HFF-Myc (cell line): ENCODE measurements around the gene TRAF5.
"Not testable (repeated sequence)": the region's sequence is repeated elsewhere in the genome, so short reads cannot be mapped to it uniquely, and the experiment has no call there.

ENCODE experiments used
- DNase-seq: peaks from one replicate; pipeline ENCODE4 v3.0.0-alpha.2; 2011; ENCODE audit warnings: low read depth; ENCODE audit errors: extremely low read depth
- H3K4me3 ChIP-seq: replicated peaks from 2 replicates; pipeline ENCODE4 v1.5.1; 2011; ENCODE audit warnings: low read depth, mild to moderate bottlenecking, control low read depth, low read length
- CTCF ChIP-seq: IDR thresholded peaks from 2 replicates; pipeline ENCODE4 v1.5.1; 2012; ENCODE audit warnings: mild to moderate bottlenecking, low read depth, low read length, control low read depth; ENCODE audit errors: missing control alignments

TRAF5 gene

DNA sequence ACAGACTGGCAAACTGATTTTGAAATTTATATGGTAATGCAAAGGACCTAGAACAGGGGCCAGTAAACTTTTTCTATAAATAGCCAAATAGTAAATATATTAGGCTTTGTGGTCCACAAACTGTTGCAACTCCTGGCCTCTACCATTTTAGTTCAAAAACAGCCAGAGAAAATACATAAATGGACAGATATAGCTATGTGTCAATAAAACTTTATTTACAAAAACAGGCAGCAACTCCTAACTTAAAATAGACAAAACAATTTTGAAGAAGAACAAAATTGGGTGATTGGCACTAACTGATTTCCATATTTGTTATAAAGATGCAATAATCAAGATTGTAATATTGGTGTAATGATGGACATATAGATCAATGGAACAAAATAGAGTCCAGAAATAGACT, 6.7 kb upstream of the TRAF5 start:
- no peak overlapping the region for H3K4me3 ChIP-seq
- TF ChIP-seq CTCF = no peak
- DNase-seq = no peak

GRCh38 chr1:211320980-211321379, 5.7 kb upstream of the TRAF5 start:
- DNase-seq = no peak
- TF ChIP-seq CTCF = no peak

DNA sequence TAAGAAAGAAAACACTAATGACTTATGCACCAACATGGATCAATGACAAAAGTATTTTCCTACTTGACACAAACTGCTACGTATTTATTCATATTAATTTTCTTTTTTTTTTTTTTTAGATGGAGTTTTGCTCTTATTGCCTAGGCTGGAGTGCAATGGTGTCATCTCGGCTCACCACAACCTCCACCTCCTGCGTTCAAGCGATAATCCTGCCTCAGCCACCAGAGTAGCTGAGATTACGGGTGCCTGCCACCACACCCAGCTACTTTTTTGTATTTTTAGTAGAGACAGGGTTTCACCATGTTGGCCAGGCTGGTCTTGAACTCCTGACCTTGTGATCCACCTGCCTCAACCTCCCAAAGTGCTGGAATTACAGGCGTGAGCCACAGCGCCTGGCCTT, 5.0 kb upstream of the TRAF5 start:
- H3K4me3 ChIP-seq, DNase-seq: not testable (repeated sequence)

More at GRCh38 chr1:211320980-211321379, 5.7 kb upstream of the TRAF5 start:
- H3K4me3 ChIP-seq = no peak overlapping the region

DNA sequence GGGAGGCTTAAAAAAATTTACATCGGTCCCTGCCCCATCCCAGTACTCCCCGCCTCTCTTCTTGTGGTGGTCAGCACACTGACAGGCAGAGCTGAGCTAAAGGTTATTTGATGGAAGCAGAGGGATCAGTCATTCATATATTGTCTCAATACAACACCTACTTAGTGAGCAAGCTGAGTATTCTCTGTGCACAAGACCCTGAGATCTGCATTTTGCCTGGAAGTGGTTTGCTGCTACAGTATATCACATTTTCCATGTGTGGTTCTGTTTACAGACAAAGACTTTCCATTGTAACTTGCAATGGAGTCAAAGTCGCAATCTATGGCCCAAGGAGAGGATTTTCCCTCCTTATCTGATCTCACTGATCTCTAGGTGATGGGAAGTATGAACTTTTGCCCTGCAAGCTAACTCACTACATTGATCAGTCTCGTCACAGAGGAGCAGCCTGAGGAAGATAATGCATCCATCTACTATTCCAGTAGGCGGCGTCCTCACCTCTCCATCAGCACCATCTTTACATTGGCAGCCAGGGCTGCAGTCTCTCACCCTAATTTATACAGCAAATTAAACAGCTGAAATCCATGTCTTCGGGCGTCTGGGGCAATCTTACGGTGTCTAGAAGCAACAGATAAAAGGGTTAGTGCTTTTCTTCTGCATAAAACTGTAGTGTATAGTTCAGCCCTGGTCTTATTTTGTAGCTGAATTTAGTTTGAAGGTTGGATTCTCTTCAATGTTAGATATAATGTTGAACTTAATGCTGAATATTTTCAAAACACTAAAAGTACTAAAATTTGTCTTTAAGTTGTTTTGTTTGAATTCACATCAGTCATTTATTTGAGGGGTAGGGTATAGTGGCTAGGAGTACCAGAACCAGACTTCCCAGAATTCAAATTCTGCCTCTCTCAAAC, 3.2 kb upstream of the TRAF5 start:
- no peak for DNase-seq
- peak; percentile 86 for TF ChIP-seq CTCF
- no peak overlapping the region for H3K4me3 ChIP-seq

GRCh38 chr1:211324992-211325775, 1.4 kb upstream of the TRAF5 start:
- TF ChIP-seq CTCF = no peak
- DNase-seq = no peak
- no peak overlapping the region for H3K4me3 ChIP-seq

GRCh38 chr1:211326140-211326527, 499 bp upstream of the TRAF5 start:
- TF ChIP-seq CTCF = no peak
- DNase-seq = no peak
- H3K4me3 ChIP-seq = peak overlapping the region; percentile 63

DNA sequence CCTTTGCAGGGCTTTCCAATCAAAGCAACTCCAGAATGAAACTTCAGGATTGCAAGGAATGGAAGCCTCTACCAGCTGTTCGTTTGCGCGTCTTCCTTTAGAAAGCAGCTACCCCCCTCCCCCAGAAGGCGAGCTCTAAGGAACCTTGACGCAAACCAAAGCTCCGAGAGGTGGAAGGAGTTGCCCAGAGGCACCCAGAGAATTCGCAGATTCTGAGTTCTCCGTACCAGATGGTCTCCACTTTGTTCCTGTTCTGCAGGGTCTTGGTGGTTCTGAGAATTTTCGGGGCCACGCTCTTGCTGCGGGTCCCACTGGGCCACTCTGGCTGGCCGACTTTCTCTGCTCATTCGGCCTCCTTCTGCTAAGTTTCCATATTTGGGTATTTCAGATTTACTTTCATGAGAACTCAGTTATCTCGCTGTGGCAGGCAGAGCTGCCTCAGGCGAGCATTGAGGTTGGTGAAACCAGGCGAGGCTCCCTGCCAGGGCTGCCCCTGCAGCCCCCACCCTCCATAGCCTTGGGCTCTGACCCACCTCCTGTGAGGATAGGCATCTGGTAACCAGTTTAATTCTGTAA, 801 bp downstream of the TRAF5 start:
- DNase-seq = no peak
- TF ChIP-seq CTCF = no peak
- peak overlapping the region; percentile 63 for H3K4me3 ChIP-seq
